ENCODE data around the gene CATSPERE. TPM values are rescaled to one million over a fixed set of nuclear protein-coding genes. Genes with fewer than 3 reads are reported as not detected.

The CATSPERE gene
- total RNA-seq, 4 donors from 2014 or later, result 0.45 to 1.4 (median 0.55) TPM

Other genes starting within 250 kb of the CATSPERE start
- gene ADSS2, start 9.4 kb upstream of the CATSPERE start, total RNA-seq, result 10 to 100 TPM; 39.8 to 65.3 (median 52.1) TPM
- 10 to 100 TPM; 24.0 to 31.6 (median 30.2) TPM for gene DESI2, start 191.9 kb downstream of the CATSPERE start, total RNA-seq